Measurements from ENCODE around the gene RIPK3. TPM values are rescaled to one million over a fixed set of nuclear protein-coding genes. Genes with fewer than 3 reads are reported as not detected.
A peak's percentile ranks its signal among the peaks of the same experiment; 100 is the strongest.

The RIPK3 gene
- total and polyA plus RNA-seq, 4 experiments from 2014 or later, result 6.2 to 63.5 (median 39.8) TPM

GRCh38 chr14:24291446-24292117 lies 48.2 kb downstream of the RIPK3 start:
- POLR2A ChIA-PET (ENCODE audit: partially characterized antibody), result interaction anchor here (0.6 to 2.1 kb wide), 2 partner anchors 49 to 233 kb away, joined by 3 to 14 read pairs; partner anchors contain the start of gene TINF2
- no peaks in the 10 kb centered on the region for H3K27me3 ChIP-seq (ENCODE audit: insufficient read depth, low read length)
- no peak overlapping the region for H3K4me3 Mint-ChIP-seq

GRCh38 chr14:24290746-24291145 lies 49.0 kb downstream of the RIPK3 start:
- Histone ChIP-seq H3K27ac (ENCODE audit: low read depth, low read length) (no peak overlapping the region), H3K4me1 (ENCODE audit: insufficient read depth, low read length) (peaks cover 12% of the 10 kb centered on the region), H3K4me3 (ENCODE audit: low read length in 2 of 2) (no peak overlapping the region), H3K27me3 (ENCODE audit: insufficient read depth, low read length) (no peaks in the 10 kb centered on the region), H3K36me3 (ENCODE audit: insufficient read depth, low read length) (peaks cover 35% of the 10 kb centered on the region), H3K9me3 (ENCODE audit: control insufficient read depth in 1 of 2, low read length in 2 of 2) (no peaks in the 10 kb centered on the region)
- Mint-ChIP-seq H3K27ac (peak overlapping the region in 1 of 7 donors; percentile 35), H3K9me3 (no peaks in the 10 kb centered on the region), H3K4me3 (no peak overlapping the region), H3K36me3 (peaks cover 44 to 47% of the 10 kb centered on the region in 2 donors), H3K4me1 (peaks cover 0 to 20% (median 7%) of the 10 kb centered on the region in 4 donors), H3K27me3 (no peaks in the 10 kb centered on the region)
- no peak for DNase-seq
- CTCF ChIA-PET (ENCODE audit: partially characterized antibody), result interaction anchor here (2.3 to 5.3 kb wide), 3 partner anchors 17 to 48 kb away, joined by 9 to 49 read pairs (median 27); partner anchors contain the start of genes CIDEB, LTB4R2 and TINF2
- POLR2A ChIA-PET (ENCODE audit: partially characterized antibody), result interaction anchor here (0.6 to 2.1 kb wide), 6 partner anchors 13 to 232 kb away, joined by 3 to 14 read pairs (median 3); partner anchors contain the start of genes KHNYN, RABGGTA and TINF2
- intact Hi-C loops (cut with micrococcal nuclease), result no loop called here

More at GRCh38 chr14:24291446-24292117, 48.2 kb downstream of the RIPK3 start:
- no peaks in the 10 kb centered on the region for H3K9me3 ChIP-seq (ENCODE audit: control insufficient read depth in 1 of 2, low read length in 2 of 2)
- no peak overlapping the region for H3K27ac ChIP-seq (ENCODE audit: low read depth, low read length)
- CTCF ChIA-PET (ENCODE audit: partially characterized antibody), result interaction anchor here (0.7 to 5.3 kb wide), 6 partner anchors 12 to 145 kb away, joined by 3 to 49 read pairs (median 4); partner anchors contain the start of genes CIDEB, LTB4R2 and TINF2
- Mint-ChIP-seq H3K27ac (peak overlapping the region in 1 of 7 donors; percentile 26), H3K4me1 (peaks cover 2 to 28% (median 12%) of the 10 kb centered on the region in 4 donors), H3K36me3 (peaks cover 50 to 56% of the 10 kb centered on the region in 2 donors), H3K27me3 (no peaks in the 10 kb centered on the region), H3K9me3 (no peaks in the 10 kb centered on the region)
- intact Hi-C loops (cut with micrococcal nuclease), result no loop called here
- H3K4me3 ChIP-seq (ENCODE audit: low read length in 2 of 2), result no peak overlapping the region
- H3K4me1 ChIP-seq (ENCODE audit: insufficient read depth, low read length), result peaks cover 13% of the 10 kb centered on the region
- DNase-seq, result no peak
- H3K36me3 ChIP-seq (ENCODE audit: insufficient read depth, low read length), result peaks cover 44% of the 10 kb centered on the region

GRCh38 chr14:24289649-24290280 lies 50.0 kb downstream of the RIPK3 start:
- Mint-ChIP-seq H3K4me1 (peaks cover 0 to 20% (median 6%) of the 10 kb centered on the region in 4 donors), H3K27ac (peak overlapping the region in 2 of 7 donors; percentile 6 to 46), H3K4me3 (no peak overlapping the region), H3K27me3 (no peaks in the 10 kb centered on the region), H3K36me3 (peaks cover 37 to 41% of the 10 kb centered on the region in 2 donors), H3K9me3 (no peaks in the 10 kb centered on the region)
- CTCF ChIA-PET (ENCODE audit: partially characterized antibody), result interaction anchor here (2.3 to 5.3 kb wide), 2 partner anchors 18 to 47 kb away, joined by 9 to 49 read pairs; partner anchors contain the start of genes CIDEB, LTB4R2 and TINF2
- H3K9me3 ChIP-seq (ENCODE audit: control insufficient read depth in 1 of 2, low read length in 2 of 2), result no peaks in the 10 kb centered on the region
- intact Hi-C loops (cut with micrococcal nuclease), result no loop called here
- no peaks in the 10 kb centered on the region for H3K27me3 ChIP-seq (ENCODE audit: insufficient read depth, low read length)
- POLR2A ChIA-PET (ENCODE audit: partially characterized antibody), result interaction anchor here (0.8 to 2.1 kb wide), 6 partner anchors 10 to 154 kb away, joined by 3 to 14 read pairs (median 3); partner anchors contain the start of genes KHNYN, PSME1, RABGGTA and TINF2
- peaks cover 28% of the 10 kb centered on the region for H3K36me3 ChIP-seq (ENCODE audit: insufficient read depth, low read length)
- H3K4me1 ChIP-seq (ENCODE audit: insufficient read depth, low read length), result peaks cover 12% of the 10 kb centered on the region
- no peak overlapping the region for H3K4me3 ChIP-seq (ENCODE audit: low read length in 2 of 2)
- no peak overlapping the region for H3K27ac ChIP-seq (ENCODE audit: low read depth, low read length)
- DNase-seq, result peak in 2 of 5 donors; percentile 18 to 68

- intact Hi-C loops (cut with micrococcal nuclease), result no loop called here
- Mint-ChIP-seq H3K36me3 (peaks cover 21 to 25% of the 10 kb centered on the region in 2 donors), H3K9me3 (no peaks in the 10 kb centered on the region), H3K27me3 (no peaks in the 10 kb centered on the region), H3K4me3 (peak overlapping the region in 1 of 8 donors; percentile 37), H3K27ac (no peak overlapping the region), H3K4me1 (peaks cover 0 to 20% (median 6%) of the 10 kb centered on the region in 4 donors)
- Histone ChIP-seq H3K27ac (ENCODE audit: low read depth, low read length) (no peak overlapping the region), H3K36me3 (ENCODE audit: insufficient read depth, low read length) (peaks cover 18% of the 10 kb centered on the region), H3K9me3 (ENCODE audit: control insufficient read depth in 1 of 2, low read length in 2 of 2) (no peaks in the 10 kb centered on the region), H3K27me3 (ENCODE audit: insufficient read depth, low read length) (no peaks in the 10 kb centered on the region), H3K4me3 (ENCODE audit: low read length in 2 of 2) (no peak overlapping the region), H3K4me1 (ENCODE audit: insufficient read depth, low read length) (peaks cover 12% of the 10 kb centered on the region)
- CTCF ChIA-PET (ENCODE audit: partially characterized antibody), result no interaction called here
- no peak for DNase-seq
- POLR2A ChIA-PET (ENCODE audit: partially characterized antibody), result no interaction called here
Observed at GRCh38 chr14:24286996-24287395, 52.8 kb downstream of the RIPK3 start.

Other genes starting within 250 kb of the RIPK3 start
Only the 30 nearest of the 33 such genes appear.
- gene NRL, start 225.0 kb downstream of the RIPK3 start, total RNA-seq, result 1 to 10 TPM; 2.9 to 4.5 TPM
- 1 to 10 TPM; 1.4 to 1.6 TPM for gene NRL, start 225.0 kb downstream of the RIPK3 start, polyA plus RNA-seq
- gene FITM1, start 209.3 kb downstream of the RIPK3 start, total RNA-seq, result 1 to 10 TPM; 3.2 to 4.2 TPM
- under 1 TPM; 0.69 to 0.81 TPM for gene FITM1, start 209.3 kb downstream of the RIPK3 start, polyA plus RNA-seq
- 100 to 1,000 TPM; 257 to 273 TPM for gene PSME1, start 203.8 kb downstream of the RIPK3 start, total RNA-seq
- 1,000 to 10,000 TPM in 1 of 2 donors, 100 to 1,000 TPM in 1; 976 to 1,008 TPM for gene PSME1, start 203.8 kb downstream of the RIPK3 start, polyA plus RNA-seq
- gene EMC9, start 198.4 kb downstream of the RIPK3 start, total RNA-seq, result 10 to 100 TPM; 33.0 to 33.9 TPM
- 10 to 100 TPM; 11.4 to 13.6 TPM for gene EMC9, start 198.4 kb downstream of the RIPK3 start, polyA plus RNA-seq
- gene PSME2, start 193.4 kb downstream of the RIPK3 start, total RNA-seq, result 100 to 1,000 TPM; 143 to 150 TPM
- gene PSME2, start 193.4 kb downstream of the RIPK3 start, polyA plus RNA-seq, result 100 to 1,000 TPM; 511 to 815 TPM
- 100 to 1,000 TPM; 108 to 113 TPM for gene RNF31, start 192.5 kb downstream of the RIPK3 start, total RNA-seq
- gene RNF31, start 192.5 kb downstream of the RIPK3 start, polyA plus RNA-seq, result 10 to 100 TPM; 44.3 to 75.7 TPM
- 100 to 1,000 TPM; 154 to 157 TPM for gene IRF9, start 178.7 kb downstream of the RIPK3 start, total RNA-seq
- 100 to 1,000 TPM in 1 of 2 donors, 10 to 100 TPM in 1; 59.3 to 121 TPM for gene IRF9, start 178.7 kb downstream of the RIPK3 start, polyA plus RNA-seq
- 10 to 100 TPM; 27.7 to 30.5 TPM for gene REC8, start 167.9 kb downstream of the RIPK3 start, total RNA-seq
- gene REC8, start 167.9 kb downstream of the RIPK3 start, polyA plus RNA-seq, result 1 to 10 TPM; 2.8 to 9.8 TPM
- 10 to 100 TPM; 22.4 to 30.2 TPM for gene IPO4, start 151.2 kb downstream of the RIPK3 start, total RNA-seq
- 10 to 100 TPM; 19.8 to 20.2 TPM for gene IPO4, start 151.2 kb downstream of the RIPK3 start, polyA plus RNA-seq
- 10 to 100 TPM; 24.1 to 26.3 TPM for gene TM9SF1, start 144.6 kb downstream of the RIPK3 start, total RNA-seq
- gene TM9SF1, start 144.6 kb downstream of the RIPK3 start, polyA plus RNA-seq, result 10 to 100 TPM; 38.4 to 40.6 TPM
- gene TSSK4, start 134.3 kb downstream of the RIPK3 start, total RNA-seq, result 1 to 10 TPM; 1.2 to 1.9 TPM
- gene TSSK4, start 134.3 kb downstream of the RIPK3 start, polyA plus RNA-seq, result 1 to 10 TPM in 1 of 2 donors, under 1 TPM in 1; 0.47 to 1.3 TPM
- gene CHMP4A, start 126.5 kb downstream of the RIPK3 start, total RNA-seq, result 100 to 1,000 TPM in 1 of 2 experiments, 10 to 100 TPM in 1; 99.3 to 101 TPM
- 100 to 1,000 TPM; 164 to 194 TPM for gene CHMP4A, start 126.5 kb downstream of the RIPK3 start, polyA plus RNA-seq
- 10 to 100 TPM; 12.5 to 15.3 TPM for gene MDP1, start 123.9 kb downstream of the RIPK3 start, total RNA-seq
- gene MDP1, start 123.9 kb downstream of the RIPK3 start, polyA plus RNA-seq, result 10 to 100 TPM; 27.3 to 28.1 TPM
- gene NEDD8, start 107.6 kb downstream of the RIPK3 start, total RNA-seq, result 100 to 1,000 TPM; 116 to 127 TPM
- 100 to 1,000 TPM; 351 to 425 TPM for gene NEDD8, start 107.6 kb downstream of the RIPK3 start, polyA plus RNA-seq
- gene GMPR2, start 107.1 kb downstream of the RIPK3 start, total RNA-seq, result 10 to 100 TPM; 91.0 to 95.8 TPM
- gene GMPR2, start 107.1 kb downstream of the RIPK3 start, polyA plus RNA-seq, result 100 to 1,000 TPM; 103 to 116 TPM
- 100 to 1,000 TPM; 131 to 132 TPM for gene TINF2, start 97.4 kb downstream of the RIPK3 start, total RNA-seq
- 100 to 1,000 TPM; 151 to 169 TPM for gene TINF2, start 97.4 kb downstream of the RIPK3 start, polyA plus RNA-seq
- gene TGM1, start 76.8 kb downstream of the RIPK3 start, total RNA-seq, result 10 to 100 TPM; 11.0 to 16.1 TPM
- under 1 TPM; 0.11 to 0.12 TPM for gene TGM1, start 76.8 kb downstream of the RIPK3 start, polyA plus RNA-seq
- gene RABGGTA, start 68.4 kb downstream of the RIPK3 start, total RNA-seq, result 10 to 100 TPM; 55.6 to 62.5 TPM
- 10 to 100 TPM; 22.9 to 32.5 TPM for gene RABGGTA, start 68.4 kb downstream of the RIPK3 start, polyA plus RNA-seq
- 10 to 100 TPM; 37.6 to 38.6 TPM for gene DHRS1, start 40.2 kb downstream of the RIPK3 start, total RNA-seq
- 10 to 100 TPM; 31.4 to 32.9 TPM for gene DHRS1, start 40.2 kb downstream of the RIPK3 start, polyA plus RNA-seq
- gene NOP9, start 40.1 kb downstream of the RIPK3 start, total RNA-seq, result 10 to 100 TPM; 23.1 to 28.1 TPM
- gene NOP9, start 40.1 kb downstream of the RIPK3 start, polyA plus RNA-seq, result 1 to 10 TPM in 1 of 2 donors, under 1 TPM in 1; 0.83 to 1.6 TPM
- gene CIDEB, start 32.0 kb downstream of the RIPK3 start, total RNA-seq, result 10 to 100 TPM; 22.3 to 26.0 TPM
- 10 to 100 TPM; 17.2 to 24.3 TPM for gene CIDEB, start 32.0 kb downstream of the RIPK3 start, polyA plus RNA-seq
- 10 to 100 TPM; 18.0 to 18.8 TPM for gene LTB4R2, start 29.9 kb downstream of the RIPK3 start, total RNA-seq
- gene LTB4R2, start 29.9 kb downstream of the RIPK3 start, polyA plus RNA-seq, result 1 to 10 TPM; 2.3 to 3.2 TPM
- 10 to 100 TPM; 19.5 to 20.0 TPM for gene LTB4R, start 28.5 kb downstream of the RIPK3 start, total RNA-seq
- 10 to 100 TPM in 1 of 2 donors, 1 to 10 TPM in 1; 9.6 to 10.6 TPM for gene LTB4R, start 28.5 kb downstream of the RIPK3 start, polyA plus RNA-seq
- 1 to 10 TPM; 7.1 to 8.1 TPM for gene ADCY4, start 4.9 kb downstream of the RIPK3 start, total RNA-seq
- under 1 TPM; 0.48 to 0.62 TPM for gene ADCY4, start 4.9 kb downstream of the RIPK3 start, polyA plus RNA-seq
- not detected for gene NFATC4, start 28.2 kb upstream of the RIPK3 start, total RNA-seq
- gene NFATC4, start 28.2 kb upstream of the RIPK3 start, polyA plus RNA-seq, result not detected
- under 1 TPM in 1 of 2 experiments, not detected in 1; 0.32 TPM for gene NYNRIN, start 59.0 kb upstream of the RIPK3 start, total RNA-seq
- under 1 TPM in 1 of 2 donors, not detected in 1; 0.02 TPM for gene NYNRIN, start 59.0 kb upstream of the RIPK3 start, polyA plus RNA-seq
- 1 to 10 TPM; 3.8 to 6.1 TPM for gene CBLN3, start 89.7 kb upstream of the RIPK3 start, total RNA-seq
- under 1 TPM in 1 of 2 donors, not detected in 1; 0.41 TPM for gene CBLN3, start 89.7 kb upstream of the RIPK3 start, polyA plus RNA-seq
- 100 to 1,000 TPM; 137 to 142 TPM for gene KHNYN, start 90.0 kb upstream of the RIPK3 start, total RNA-seq
- 10 to 100 TPM; 11.6 to 21.4 TPM for gene KHNYN, start 90.0 kb upstream of the RIPK3 start, polyA plus RNA-seq
- 100 to 1,000 TPM; 102 to 109 TPM for gene SDR39U1, start 102.8 kb upstream of the RIPK3 start, total RNA-seq
- 10 to 100 TPM; 43.2 to 56.8 TPM for gene SDR39U1, start 102.8 kb upstream of the RIPK3 start, polyA plus RNA-seq
- not detected for gene CMA1, start 168.3 kb upstream of the RIPK3 start, total RNA-seq
- gene CMA1, start 168.3 kb upstream of the RIPK3 start, polyA plus RNA-seq, result not detected

All from CD4-positive, alpha-beta memory T cell (primary cell).